A673 (cell line): ENCODE results near the gene POLDIP2. TPM values are rescaled to one million over a fixed set of nuclear protein-coding genes. Genes with fewer than 3 reads are reported as not detected.
A peak's percentile ranks its signal among the peaks of the same experiment; 100 is the strongest.

Experiments
- BruUV-seq: library from RNA; stranded (reverse); fragments of 400-500 nt; replicated peaks from 2 replicates; lab custom pipeline; 2021; lab: Mats Ljungman, UMichigan
- CTCF ChIA-PET: fragments of 300-600 bp; sonication (Branson Sonifier 250); formaldehyde crosslinking; loops from one replicate; lab custom pipeline; 2022; ENCODE audit warnings: antibody characterized with exemption; lab: Charles Lee
- POLR2A ChIA-PET: fragments of 300-600 bp; sonication (Branson Sonifier 250); formaldehyde crosslinking; loops from one replicate; lab custom pipeline; 2022; ENCODE audit warnings: antibody characterized with exemption; ENCODE audit not compliant: low non-redundant PET; lab: Charles Lee
- DNase-seq: peaks from one replicate; pipeline ENCODE4 v3.0.0-alpha.2; 2015; ENCODE audit warnings: low spot score
- H3K27ac ChIP-seq: fragments of 200-600 bp; sonication (generic); 2 replicates; pipeline ENCODE4 v1.5.1; 2016; ENCODE audit warnings: mixed run types, low read depth, mild to moderate bottlenecking, mixed read lengths, antibody characterized with exemption, low read length; ENCODE audit not compliant: poor library complexity, severe bottlenecking
- H3K27me3 ChIP-seq: fragments of 200-600 bp; sonication (generic); replicated peaks from 2 replicates; pipeline ENCODE4 v1.6.1; 2017; ENCODE audit warnings: mixed run types, low read depth, mild to moderate bottlenecking, mixed read lengths, antibody characterized with exemption, low read length; ENCODE audit not compliant: insufficient read depth, poor library complexity
- H3K36me3 ChIP-seq: fragments of 200-600 bp; sonication (generic); 2 replicates; pipeline ENCODE4 v1.6.1; 2016; ENCODE audit warnings: mixed run types, mild to moderate bottlenecking, mixed read lengths, antibody characterized with exemption, low read length; ENCODE audit not compliant: insufficient read depth, poor library complexity, severe bottlenecking
- H3K4me1 ChIP-seq: fragments of 200-600 bp; sonication (generic); 2 replicates; pipeline ENCODE4 v1.6.1; 2017; ENCODE audit warnings: mixed run types, mild to moderate bottlenecking, mixed read lengths, antibody characterized with exemption, low read length; ENCODE audit not compliant: insufficient read depth, poor library complexity, severe bottlenecking
- H3K4me3 ChIP-seq: fragments of 200-600 bp; sonication (generic); 2 replicates; pipeline ENCODE4 v1.5.1; 2016; ENCODE audit warnings: low read depth, mixed run types, mild to moderate bottlenecking, mixed read lengths, low read length; ENCODE audit not compliant: poor library complexity, severe bottlenecking
- H3K9me3 ChIP-seq: fragments of 200-600 bp; sonication (generic); 2 replicates; pipeline ENCODE4 v1.6.1; 2016; ENCODE audit warnings: mixed run types, low read depth, mild to moderate bottlenecking, mixed read lengths, antibody characterized with exemption, low read length; ENCODE audit not compliant: poor library complexity, severe bottlenecking
- CTCF ChIP-seq: fragments of 300-800, 200-600 bp; sonication (generic); conservative IDR thresholded peaks from 2 replicates; pipeline ENCODE4 v1.5.1; 2017; ENCODE audit warnings: low read depth, mild to moderate bottlenecking, antibody characterized with exemption, low read length, moderate library complexity, mixed read lengths
- EZH2 ChIP-seq: fragments of 200-600 bp; sonication (generic); IDR thresholded peaks from 2 replicates; pipeline ENCODE4 v1.6.1; 2017; ENCODE audit warnings: borderline replicate concordance, low read depth, mild to moderate bottlenecking, mixed read lengths, antibody characterized with exemption, low read length; ENCODE audit not compliant: poor library complexity, severe bottlenecking
- intact Hi-C: fragments of 100-400 bp; cut with micrococcal nuclease; formaldehyde crosslinking; loops from one replicate; pipeline ENCODE4 v1.10.0; 2022; ENCODE audit not compliant: unreplicated experiment
- total RNA-seq: library from RNA; stranded (reverse); gene quantifications from 2 replicates; pipeline ENCODE4 v1.2.3, GENCODE V29; 2021

Gene POLDIP2
- total RNA-seq, 1 experiment from 2014 or later = 115 TPM

GRCh38 chr17:28405632-28406472 lies 48.5 kb upstream of the POLDIP2 start, which contains the start of gene SLC46A1:
TSS of gene SLC46A1 (minus strand) at chr17:28406212. CDS start at chr17:28406114, 98 bp downstream.
- DNase-seq = peak; percentile 62
- no peaks in the 10 kb centered on the region for H3K9me3 ChIP-seq
- intact Hi-C loops = no loop called here
- BruUV-seq = no TSS peak
- CTCF ChIA-PET = interaction anchor here (1.7 kb wide), 1 partner anchor 11 kb away, joined by 9 read pairs; no protein-coding TSS in a partner anchor
- peak within 1 kb of the TSS; percentile 64 for H3K4me3 ChIP-seq
- no peaks in the 10 kb centered on the region for H3K27me3 ChIP-seq
- H3K4me1 ChIP-seq = peaks cover 7% of the 10 kb centered on the region
- POLR2A ChIA-PET = no interaction called here
- H3K27ac ChIP-seq = peak within 1 kb of the TSS; percentile 66
- H3K36me3 ChIP-seq = no peaks in the 10 kb centered on the region
- TF ChIP-seq CTCF (no peak), EZH2 (no peak)

- Histone ChIP-seq H3K27ac (no peak overlapping the region), H3K36me3 (no peaks in the 10 kb centered on the region), H3K27me3 (no peaks in the 10 kb centered on the region), H3K4me1 (peaks cover 7% of the 10 kb centered on the region), H3K9me3 (no peaks in the 10 kb centered on the region), H3K4me3 (peak overlapping the region; percentile 64)
- no peak for DNase-seq
- intact Hi-C loops = no loop called here
- no peak for TF ChIP-seq CTCF
- no peak for TF ChIP-seq EZH2
- ChIA-PET POLR2A (no interaction called here), CTCF (interaction anchor here (1.7 kb wide), 1 partner anchor 12 kb away, joined by 9 read pairs; no protein-coding TSS in a partner anchor)
- BruUV-seq = no TSS peak
These were observed 47.7 kb upstream of the POLDIP2 start for GRCh38 chr17:28404812-28405570.

GRCh38 chr17:28404461-28404811 lies 47.1 kb upstream of the POLDIP2 start:
- CTCF ChIA-PET = interaction anchor here (1.0 kb wide), 1 partner anchor 12 kb away, joined by 4 read pairs; no protein-coding TSS in a partner anchor
- Histone ChIP-seq H3K27ac (no peak overlapping the region), H3K9me3 (no peaks in the 10 kb centered on the region), H3K4me1 (peaks cover 7% of the 10 kb centered on the region), H3K36me3 (no peaks in the 10 kb centered on the region), H3K27me3 (no peaks in the 10 kb centered on the region), H3K4me3 (no peak overlapping the region)
- no TSS peak for BruUV-seq
- intact Hi-C loops = no loop called here
- POLR2A ChIA-PET = no interaction called here
- DNase-seq = no peak
- TF ChIP-seq CTCF = no peak
- no peak for TF ChIP-seq EZH2
